Measurements from ENCODE around the gene ATG16L2.
"Not testable (repeated sequence)": the region's sequence is repeated elsewhere in the genome, so short reads cannot be mapped to it uniquely, and the experiment has no call there.

ATG16L2 gene

GRCh38 chr11:72826191-72826941 lies 12.2 kb downstream of the ATG16L2 start:
- DNase-seq (ENCODE audit: low spot score), result no peak

GRCh38 chr11:72826942-72827480 lies 12.8 kb downstream of the ATG16L2 start:
- DNase-seq (ENCODE audit: low spot score), result no peak

- not testable (repeated sequence) for DNase-seq (ENCODE audit: low spot score)
Measured at GRCh38 chr11:72827656-72828055, 13.4 kb downstream of the ATG16L2 start.

- no peak for DNase-seq (ENCODE audit: low spot score)
Measured at GRCh38 chr11:72828081-72828567, 13.9 kb downstream of the ATG16L2 start.

- DNase-seq (ENCODE audit: low spot score), result no peak
Measured at GRCh38 chr11:72828692-72829101, 14.5 kb downstream of the ATG16L2 start.

GRCh38 chr11:72829178-72829577 lies 15.0 kb downstream of the ATG16L2 start:
- no peak for DNase-seq (ENCODE audit: low spot score)

- no peak for DNase-seq (ENCODE audit: low spot score)
Measured at GRCh38 chr11:72829884-72830533, 15.8 kb downstream of the ATG16L2 start.

GRCh38 chr11:72831521-72832300 lies 17.5 kb downstream of the ATG16L2 start:
- no peak for DNase-seq (ENCODE audit: low spot score)

- no peak for DNase-seq (ENCODE audit: low spot score)
Measured at GRCh38 chr11:72832301-72833082, 18.3 kb downstream of the ATG16L2 start.

GRCh38 chr11:72833083-72833733 lies 19.0 kb downstream of the ATG16L2 start:
- no peak for DNase-seq (ENCODE audit: low spot score)

GRCh38 chr11:72833811-72834493 lies 19.7 kb downstream of the ATG16L2 start:
- no peak for DNase-seq (ENCODE audit: low spot score)

- DNase-seq (ENCODE audit: low spot score), result no peak
Measured at GRCh38 chr11:72834905-72835304, 20.7 kb downstream of the ATG16L2 start.

- DNase-seq (ENCODE audit: low spot score), result no peak
Measured at GRCh38 chr11:72836111-72836510, 21.9 kb downstream of the ATG16L2 start.

GRCh38 chr11:72838691-72839305 lies 24.6 kb downstream of the ATG16L2 start:
- DNase-seq (ENCODE audit: low spot score), result no peak

GRCh38 chr11:72840780-72841179 lies 26.6 kb downstream of the ATG16L2 start:
- no peak for DNase-seq (ENCODE audit: low spot score)

- DNase-seq (ENCODE audit: low spot score), result no peak
Measured at GRCh38 chr11:72841397-72841796, 27.2 kb downstream of the ATG16L2 start.

GRCh38 chr11:72842126-72842525 lies 27.9 kb downstream of the ATG16L2 start:
- DNase-seq (ENCODE audit: low spot score), result no peak

- DNase-seq (ENCODE audit: low spot score), result no peak
Measured at GRCh38 chr11:72842653-72843330, 28.6 kb downstream of the ATG16L2 start.

- no peak for DNase-seq (ENCODE audit: low spot score)
Measured at GRCh38 chr11:72844356-72844755, 30.1 kb downstream of the ATG16L2 start.
